DMS 273 (cell line): ENCODE measurements around the gene ZMYND12.

Source experiments
- DNase-seq: peaks from one replicate; lab custom pipeline; 2025; ENCODE audit not compliant: unreplicated experiment; lab: John Stamatoyannopoulos, UW

ZMYND12 gene

GRCh38 chr1:42392967-42393848 is 62.6 kb downstream of the ZMYND12 start:
- no peak for DNase-seq

- DNase-seq: no peak
Measured at GRCh38 chr1:42392255-42392654, 63.6 kb downstream of the ZMYND12 start.

GRCh38 chr1:42386051-42386450 is 69.8 kb downstream of the ZMYND12 start:
- DNase-seq: no peak

GRCh38 chr1:42385283-42385682 is 70.5 kb downstream of the ZMYND12 start:
- DNase-seq: no peak

GRCh38 chr1:42381280-42381673 is 74.5 kb downstream of the ZMYND12 start:
- no peak for DNase-seq

GRCh38 chr1:42380586-42381279 is 75.1 kb downstream of the ZMYND12 start, which contains the start of gene RIMKLA:
TSS of gene RIMKLA (plus strand) at chr1:42380792. CDS start at chr1:42380935, 143 bp downstream.
- peak; percentile 89 for DNase-seq
